Fibroblast of lung (primary cell): ENCODE data around the gene CCDC88C.

Source experiments
- CTCF ChIP-seq, 2 donors: IDR thresholded peaks in 1 of 2; conservative IDR thresholded peaks in 1 of 2; 1 replicate in 1 of 2; 2 replicates in 1 of 2; pipeline ENCODE4 v1.5.1; 2011 to 2012; ENCODE audit warnings: low read length in 2 of 2, control low read depth in 1 of 2, inconsistent platforms in 1 of 2, low read depth in 1 of 2, mild to moderate bottlenecking in 1 of 2
- EZH2 ChIP-seq: IDR thresholded peaks from 2 replicates; pipeline ENCODE4 v1.5.1; 2012; ENCODE audit warnings: low read length, control low read depth, mild to moderate bottlenecking; ENCODE audit errors: missing control alignments

- no peak for TF ChIP-seq CTCF (conservative IDR thresholded peaks at IDR 0.05 in 1 of 2, IDR thresholded peaks at IDR 0.05 in 1 of 2; ENCODE audit: low read depth in 1 of 2, low read length in 2 of 2)
- no peak for TF ChIP-seq EZH2
These were observed 22.2 kb downstream of the CCDC88C start for GRCh38 chr14:91395466-91395865.
